Measurements from ENCODE around the gene YPEL3. TPM values are rescaled to one million over a fixed set of nuclear protein-coding genes. Genes with fewer than 3 reads are reported as not detected.

The YPEL3 gene
- total RNA-seq, 4 donors from 2014 or later: 90.8 to 154 (median 125) TPM

DNA sequence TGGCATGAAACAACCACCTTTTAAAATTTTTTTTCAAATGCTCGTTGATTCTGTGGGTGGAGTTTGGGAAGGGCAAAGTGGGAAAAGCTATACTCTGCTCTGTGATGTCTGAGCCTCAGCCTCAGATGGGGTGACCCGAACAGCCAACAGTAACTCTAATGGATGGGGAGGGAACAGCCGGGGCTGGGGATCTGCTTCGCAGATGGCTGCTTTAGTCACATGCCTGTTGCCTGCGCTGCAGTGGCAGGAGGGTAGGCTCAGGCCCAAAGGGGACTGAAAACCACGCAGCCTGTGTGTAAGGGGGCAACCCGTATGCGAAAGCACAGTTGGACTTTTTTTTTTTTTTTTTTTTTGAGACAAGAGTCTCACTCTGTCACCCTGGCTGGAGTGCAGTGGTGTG is 41.9 kb upstream of the YPEL3 start:
- Histone ChIP-seq H3K27ac (no peak overlapping the region), H3K4me3 (no peak overlapping the region), H3K27me3 (no peaks in the 10 kb centered on the region), H3K36me3 (no peaks in the 10 kb centered on the region), H3K9me3 (no peaks in the 10 kb centered on the region), H3K4me1 (peaks cover 0 to 18% (median 18%) of the 10 kb centered on the region in 4 donors)
- no peak for DNase-seq
- TF ChIP-seq, protein P1, sequence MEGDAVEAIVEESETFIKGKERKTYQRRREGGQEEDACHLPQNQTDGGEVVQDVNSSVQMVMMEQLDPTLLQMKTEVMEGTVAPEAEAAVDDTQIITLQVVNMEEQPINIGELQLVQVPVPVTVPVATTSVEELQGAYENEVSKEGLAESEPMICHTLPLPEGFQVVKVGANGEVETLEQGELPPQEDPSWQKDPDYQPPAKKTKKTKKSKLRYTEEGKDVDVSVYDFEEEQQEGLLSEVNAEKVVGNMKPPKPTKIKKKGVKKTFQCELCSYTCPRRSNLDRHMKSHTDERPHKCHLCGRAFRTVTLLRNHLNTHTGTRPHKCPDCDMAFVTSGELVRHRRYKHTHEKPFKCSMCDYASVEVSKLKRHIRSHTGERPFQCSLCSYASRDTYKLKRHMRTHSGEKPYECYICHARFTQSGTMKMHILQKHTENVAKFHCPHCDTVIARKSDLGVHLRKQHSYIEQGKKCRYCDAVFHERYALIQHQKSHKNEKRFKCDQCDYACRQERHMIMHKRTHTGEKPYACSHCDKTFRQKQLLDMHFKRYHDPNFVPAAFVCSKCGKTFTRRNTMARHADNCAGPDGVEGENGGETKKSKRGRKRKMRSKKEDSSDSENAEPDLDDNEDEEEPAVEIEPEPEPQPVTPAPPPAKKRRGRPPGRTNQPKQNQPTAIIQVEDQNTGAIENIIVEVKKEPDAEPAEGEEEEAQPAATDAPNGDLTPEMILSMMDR (IDR thresholded peaks at IDR 0.05): no peak
- TF ChIP-seq EP300 (IDR thresholded peaks at IDR 0.05; ENCODE audit: low read depth): no peak
- no peak for TF ChIP-seq POLR2A (IDR thresholded peaks at IDR 0.05)
- TF ChIP-seq POLR2AphosphoS5 (IDR thresholded peaks at IDR 0.05): no peak
- intact Hi-C loops (cut with DNase I; ENCODE audit: low total_unique reads): no loop called here
- in situ Hi-C loops (cut with MboI; ENCODE audit: low pct_ligation_motif_present in 1 of 4, low pct_unique_long_range_greater_than_20kb in 1 of 4, low sequenced_read_pairs in 3 of 4): no loop called here
- 69 to 78% methylated on average over 7 to 8 of the region's 8 CpGs for WGBS, 2 donors (ENCODE audit: low coverage in 1 of 2)

DNA sequence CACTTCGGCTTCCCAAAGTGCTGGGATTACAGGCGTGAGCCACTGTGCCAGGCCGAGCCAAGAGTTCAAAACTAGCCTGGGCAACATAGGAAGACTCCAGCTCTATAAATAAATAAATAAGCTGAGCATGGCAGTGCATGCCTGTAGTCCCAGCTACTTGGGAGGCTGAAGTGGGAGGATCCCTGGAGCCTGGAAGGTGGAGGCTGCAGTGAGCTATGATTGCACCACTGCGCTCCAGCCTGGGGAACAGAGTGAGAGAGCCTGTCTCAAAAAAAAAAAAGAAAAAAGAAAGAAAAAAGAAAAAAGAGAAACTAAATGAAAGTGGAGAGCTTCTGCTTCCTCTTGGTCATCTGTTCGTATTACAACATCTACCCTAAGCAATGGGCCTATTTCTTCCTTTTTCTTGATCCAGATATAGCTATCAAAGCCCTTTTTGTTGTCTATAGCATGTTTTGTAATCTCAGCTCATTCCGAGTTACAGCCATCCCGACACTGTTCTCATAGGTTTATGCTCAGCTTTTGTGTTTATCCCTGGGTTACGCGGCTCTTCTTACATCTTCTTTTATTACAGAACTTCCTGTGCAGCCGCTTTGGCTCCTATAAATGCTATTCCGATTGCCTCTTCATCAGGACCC is 41.1 kb upstream of the YPEL3 start:
- TF ChIP-seq POLR2A (IDR thresholded peaks at IDR 0.05): no peak
- TF ChIP-seq POLR2AphosphoS5 (IDR thresholded peaks at IDR 0.05): no peak
- no peak for TF ChIP-seq EP300 (IDR thresholded peaks at IDR 0.05; ENCODE audit: low read depth)
- TF ChIP-seq, protein P1 (IDR thresholded peaks at IDR 0.05): no peak
- 51 to 68% methylated on average over 7 to 11 of the region's 11 CpGs for WGBS, 2 donors (ENCODE audit: low coverage in 1 of 2)
- H3K4me3 ChIP-seq: no peak overlapping the region
- H3K36me3 ChIP-seq: no peaks in the 10 kb centered on the region
- H3K9me3 ChIP-seq: no peaks in the 10 kb centered on the region
- intact Hi-C loops (cut with DNase I; ENCODE audit: low total_unique reads) (no loop called here), in situ Hi-C loops (cut with MboI; ENCODE audit: low pct_ligation_motif_present in 1 of 4, low pct_unique_long_range_greater_than_20kb in 1 of 4, low sequenced_read_pairs in 3 of 4) (no loop called here)
- no peak overlapping the region for H3K27ac ChIP-seq
- DNase-seq: no peak
- peaks cover 0 to 18% (median 18%) of the 10 kb centered on the region in 4 donors for H3K4me1 ChIP-seq
- H3K27me3 ChIP-seq: no peaks in the 10 kb centered on the region

DNA sequence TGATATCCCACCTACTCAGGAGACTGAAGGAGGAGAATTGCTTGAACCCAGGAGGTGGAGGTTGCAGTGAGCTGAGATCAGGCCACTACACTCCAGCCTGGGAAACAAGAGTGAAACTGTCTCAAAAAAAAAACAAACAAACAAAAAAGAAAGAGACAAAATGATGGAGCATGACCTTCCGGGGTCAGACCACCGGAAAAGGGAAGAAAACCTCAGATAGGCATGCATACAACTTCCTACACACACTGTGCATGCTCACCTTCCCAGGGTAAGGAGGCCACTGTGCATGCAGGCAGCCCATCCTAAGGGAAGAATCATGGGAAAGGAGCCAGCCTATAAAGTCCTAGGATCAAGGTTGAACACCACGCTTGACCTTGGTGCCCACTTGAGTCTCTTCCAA is 36.6 kb upstream of the YPEL3 start:
- 79 to 85% methylated on average over 3 of the region's 3 CpGs for WGBS, 2 donors (ENCODE audit: low coverage in 1 of 2)
- Histone ChIP-seq H3K27ac (no peak overlapping the region), H3K36me3 (no peaks in the 10 kb centered on the region), H3K4me1 (no peaks in the 10 kb centered on the region), H3K27me3 (no peaks in the 10 kb centered on the region), H3K4me3 (no peak overlapping the region), H3K9me3 (no peaks in the 10 kb centered on the region)
- TF ChIP-seq POLR2A (IDR thresholded peaks at IDR 0.05): no peak
- no peak for DNase-seq
- in situ Hi-C loops (cut with MboI; ENCODE audit: low pct_ligation_motif_present in 1 of 4, low pct_unique_long_range_greater_than_20kb in 1 of 4, low sequenced_read_pairs in 3 of 4): no loop called here
- intact Hi-C loops (cut with DNase I; ENCODE audit: low total_unique reads): no loop called here

DNA sequence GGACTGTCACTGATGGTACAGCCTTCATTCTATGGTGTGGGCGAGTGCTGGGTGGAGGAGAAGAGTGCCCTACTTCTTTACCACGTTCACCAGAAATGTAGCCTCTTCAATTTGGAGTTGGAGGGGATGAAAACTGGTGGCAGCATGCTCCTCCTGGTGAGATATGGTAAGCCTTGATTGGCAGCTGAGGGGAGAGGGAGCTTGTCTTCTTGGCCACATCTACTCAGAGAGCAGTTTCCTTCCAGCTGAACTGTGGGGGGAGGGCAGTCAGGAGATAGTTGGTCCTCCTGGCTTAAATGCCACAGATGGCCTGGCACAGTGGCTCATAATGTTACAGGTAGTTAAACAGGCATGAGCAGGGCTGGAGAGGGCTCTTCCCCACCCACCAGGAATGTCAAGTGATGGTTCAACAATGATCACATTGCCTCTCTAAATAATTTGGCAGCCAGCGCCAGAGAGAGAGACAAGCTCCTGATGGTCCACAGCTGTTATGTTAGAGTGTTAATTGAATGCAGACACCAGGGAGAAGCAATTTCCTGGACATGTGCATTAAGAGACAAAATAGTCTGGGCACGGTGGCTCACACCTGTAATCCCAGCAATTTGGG is 36.0 kb upstream of the YPEL3 start:
- H3K27ac ChIP-seq: no peak overlapping the region
- in situ Hi-C loops (cut with MboI; ENCODE audit: low pct_ligation_motif_present in 1 of 4, low pct_unique_long_range_greater_than_20kb in 1 of 4, low sequenced_read_pairs in 3 of 4) (no loop called here), intact Hi-C loops (cut with DNase I; ENCODE audit: low total_unique reads) (no loop called here)
- H3K4me1 ChIP-seq: no peaks in the 10 kb centered on the region
- no peak overlapping the region for H3K4me3 ChIP-seq
- no peak for DNase-seq
- H3K9me3 ChIP-seq: no peaks in the 10 kb centered on the region
- TF ChIP-seq POLR2AphosphoS5 (IDR thresholded peaks at IDR 0.05) (no peak), POLR2A (IDR thresholded peaks at IDR 0.05) (no peak), EP300 (IDR thresholded peaks at IDR 0.05; ENCODE audit: low read depth) (no peak)
- TF ChIP-seq, protein P1 (IDR thresholded peaks at IDR 0.05): no peak
- H3K36me3 ChIP-seq: no peaks in the 10 kb centered on the region
- WGBS, 2 donors (ENCODE audit: low coverage in 1 of 2): 75% methylated on average over 4 of the region's 4 CpGs; no CpG with 5 or more reads in 1 of the 2 donors
- H3K27me3 ChIP-seq: no peaks in the 10 kb centered on the region

All from transverse colon (tissue), 4 donors.